Stimulated activated CD8-positive, alpha-beta memory T cell treated with anti-CD3 and anti-CD28 coated beads, Interleukin-4, amount 100 ng/mL, for 4 hours (primary cell): Measurements from ENCODE around the gene PTCRA.
"Not testable (repeated sequence)": the region's sequence is repeated elsewhere in the genome, so short reads cannot be mapped to it uniquely, and the experiment has no call there.

Experiments
- DNase-seq, 2 donors: peaks; one replicate each; pipeline ENCODE4 v3.0.0-alpha.2; 2020; ENCODE audit warnings: low read depth in 2 of 2, low spot score in 1 of 2

Gene PTCRA

DNA sequence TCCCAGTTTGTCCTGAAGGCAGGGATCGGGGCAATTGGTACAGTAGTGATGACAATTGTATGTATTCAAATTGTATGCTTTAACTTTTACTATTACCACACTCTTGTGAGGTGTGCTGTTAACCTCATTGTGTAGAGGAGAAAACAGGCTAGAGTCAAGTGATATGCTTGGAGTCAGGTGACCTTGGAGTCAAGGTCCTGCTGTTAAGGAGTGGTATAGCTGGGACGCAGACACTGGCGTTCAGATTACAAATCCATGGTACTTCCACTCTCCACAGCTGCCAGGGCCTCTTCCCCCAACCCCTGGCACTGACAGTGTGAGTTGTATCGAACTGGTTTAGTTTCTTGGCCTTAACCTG lies 23.9 kb downstream of the PTCRA start:
- DNase-seq: no peak

DNA sequence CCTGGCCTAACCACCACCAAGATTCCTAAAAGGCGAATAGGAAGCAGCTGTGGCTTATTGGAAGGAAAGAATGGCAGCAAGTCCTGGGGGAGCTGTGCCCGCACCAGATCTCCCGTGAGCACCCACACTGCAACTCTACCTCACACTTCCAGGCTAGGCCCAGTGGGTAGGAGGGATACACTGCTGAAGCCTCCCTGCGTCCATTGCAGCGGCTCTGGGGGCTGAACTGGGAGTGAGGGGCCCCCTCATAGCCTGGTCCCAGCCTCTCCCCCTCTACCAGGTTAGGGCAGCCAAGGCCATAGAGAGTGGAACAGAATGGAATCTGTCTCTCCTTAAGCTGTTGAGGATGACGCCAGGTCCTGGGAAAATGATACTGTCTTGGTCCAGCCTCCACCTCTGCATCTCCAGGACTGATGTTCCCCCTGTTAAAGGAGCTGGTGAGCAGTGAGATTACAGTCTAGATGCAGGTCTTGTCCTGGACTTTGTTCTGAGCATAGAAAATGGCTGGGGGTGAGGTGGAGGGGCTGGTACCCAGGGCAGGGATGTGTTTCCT lies 24.7 kb downstream of the PTCRA start:
- DNase-seq: no peak

DNA sequence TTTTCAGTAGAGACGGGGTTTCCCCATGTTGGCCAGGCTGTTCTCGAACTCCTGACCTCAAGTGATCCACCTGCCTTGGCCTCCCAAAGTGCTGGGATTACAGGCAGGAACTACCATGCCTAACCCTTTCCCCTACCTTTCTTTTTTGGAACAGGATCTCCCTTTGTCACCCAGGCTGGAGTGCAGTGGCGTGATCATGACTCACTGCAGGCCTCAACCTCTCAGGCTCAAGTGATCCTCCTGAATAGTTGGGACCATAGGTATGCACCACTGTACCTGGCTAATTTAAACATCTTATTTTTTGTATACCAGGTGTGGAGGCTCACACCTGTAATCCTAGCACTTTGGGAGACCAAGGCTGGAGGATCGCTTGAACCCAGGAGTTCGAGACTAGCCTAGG lies 25.5 kb downstream of the PTCRA start:
- DNase-seq: not testable (repeated sequence)

DNA sequence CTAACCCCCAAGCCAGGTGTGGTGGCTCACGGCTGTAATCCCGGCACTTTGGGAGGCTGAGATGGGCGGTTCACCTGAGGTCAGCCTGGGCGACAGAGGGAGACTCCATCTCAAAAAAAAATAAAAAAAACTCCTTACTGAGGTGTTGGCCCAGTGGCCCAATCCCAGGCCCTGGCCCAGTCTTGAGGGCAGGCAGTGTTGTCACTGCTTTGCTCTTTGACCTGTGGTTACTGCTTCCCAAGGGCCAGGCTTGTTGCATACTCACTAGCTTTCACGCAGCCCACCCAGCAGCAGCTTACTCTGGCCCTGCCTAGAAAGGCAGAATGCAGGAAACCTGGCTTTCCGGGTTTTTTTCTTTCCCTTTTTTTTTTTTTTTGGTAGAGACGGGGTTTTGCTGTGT lies 26.6 kb downstream of the PTCRA start:
- no peak for DNase-seq

DNA sequence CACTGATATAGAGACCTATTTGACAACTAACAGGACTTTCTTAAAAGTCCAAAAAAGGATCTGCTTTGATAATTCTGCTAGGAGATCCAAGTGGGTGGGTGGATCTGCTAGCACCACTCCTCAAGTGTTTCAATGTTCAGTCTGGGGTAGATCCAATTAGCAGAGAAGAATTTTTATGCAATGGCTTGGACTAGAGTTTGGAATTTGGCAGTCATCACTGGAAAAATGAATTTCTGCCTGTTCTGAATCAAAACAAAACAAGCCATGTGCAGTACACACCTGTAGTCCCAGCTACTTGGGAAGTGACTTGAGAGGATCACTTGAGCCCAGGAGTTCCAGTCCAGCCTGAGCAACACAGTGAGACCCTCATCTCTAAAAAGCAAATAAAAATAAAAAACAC lies 32.1 kb downstream of the PTCRA start:
- no peak for DNase-seq

DNA sequence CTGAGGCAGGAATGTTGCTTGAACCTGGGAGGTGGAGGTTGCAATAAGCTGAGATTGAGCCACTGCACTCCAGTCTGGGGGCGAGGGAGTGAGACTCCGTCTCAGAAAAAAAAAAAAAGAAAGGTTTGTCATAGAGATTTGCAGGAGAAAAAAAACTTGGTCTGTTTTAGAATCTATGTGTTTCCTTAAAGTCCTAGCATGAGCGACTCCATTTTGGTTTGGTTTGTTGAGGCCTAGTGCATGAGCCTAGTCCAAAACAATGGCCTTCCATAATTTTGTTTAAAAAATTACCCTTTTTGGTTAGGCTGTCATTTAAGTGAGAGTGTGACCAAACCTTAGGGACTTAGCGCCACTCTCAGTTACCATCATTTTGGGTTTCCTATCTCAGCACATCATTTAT lies 36.5 kb downstream of the PTCRA start:
- no peak for DNase-seq

DNA sequence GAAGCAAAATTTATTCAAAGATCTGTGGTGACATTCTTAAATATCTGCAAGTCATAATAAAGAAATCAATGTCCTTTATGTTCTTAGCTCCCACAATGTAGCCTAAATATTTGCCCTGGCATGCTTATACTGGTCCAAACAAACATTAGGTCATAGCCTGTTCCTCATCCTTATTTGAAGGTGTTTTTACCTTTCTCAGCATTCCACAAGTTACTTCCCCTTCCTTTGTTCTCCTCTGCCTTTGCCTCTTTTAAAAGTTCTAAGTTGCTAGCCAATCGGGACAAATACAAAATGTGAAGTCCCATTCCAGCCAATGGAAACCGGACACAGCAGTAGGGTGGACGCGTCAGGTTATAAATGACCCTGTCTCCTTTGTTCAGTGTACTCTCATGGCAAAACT lies 38.6 kb downstream of the PTCRA start:
- DNase-seq: not testable (repeated sequence)

DNA sequence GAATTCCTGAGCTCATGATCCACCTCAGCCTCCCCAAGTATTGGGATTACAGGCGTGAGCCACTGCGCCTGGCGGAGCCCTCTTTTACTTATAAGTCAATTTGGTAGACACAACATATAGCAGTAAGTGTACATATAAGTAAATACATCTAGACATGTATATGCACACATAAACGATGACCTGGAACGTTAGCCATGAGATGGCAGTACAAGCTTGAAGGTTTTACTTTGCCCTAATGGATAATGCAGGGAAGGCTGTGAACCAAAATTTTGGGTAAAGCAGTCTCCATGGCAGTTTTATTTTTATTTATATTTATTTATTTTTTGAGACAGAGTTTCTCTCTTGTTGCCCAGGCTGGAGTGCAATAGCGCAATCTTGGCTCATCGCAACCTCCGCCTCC lies 42.3 kb downstream of the PTCRA start:
- DNase-seq: no peak

DNA sequence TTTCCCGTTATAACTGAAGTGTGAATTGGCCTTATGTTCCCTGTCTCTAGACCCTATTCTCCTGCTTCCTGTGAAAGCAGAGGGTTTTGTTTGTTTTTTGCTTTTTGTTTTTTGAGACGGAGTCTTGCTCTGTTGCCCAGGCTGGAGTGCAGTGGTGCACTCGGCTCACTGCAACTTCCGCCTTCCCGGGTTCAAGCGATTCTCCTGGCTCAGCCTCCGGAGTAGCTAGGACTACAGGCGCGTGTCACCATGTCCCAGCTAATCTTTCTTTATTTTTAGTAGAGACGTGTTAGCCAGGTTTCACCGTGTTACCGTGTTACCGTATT lies 44.0 kb downstream of the PTCRA start:
- no peak for DNase-seq

DNA sequence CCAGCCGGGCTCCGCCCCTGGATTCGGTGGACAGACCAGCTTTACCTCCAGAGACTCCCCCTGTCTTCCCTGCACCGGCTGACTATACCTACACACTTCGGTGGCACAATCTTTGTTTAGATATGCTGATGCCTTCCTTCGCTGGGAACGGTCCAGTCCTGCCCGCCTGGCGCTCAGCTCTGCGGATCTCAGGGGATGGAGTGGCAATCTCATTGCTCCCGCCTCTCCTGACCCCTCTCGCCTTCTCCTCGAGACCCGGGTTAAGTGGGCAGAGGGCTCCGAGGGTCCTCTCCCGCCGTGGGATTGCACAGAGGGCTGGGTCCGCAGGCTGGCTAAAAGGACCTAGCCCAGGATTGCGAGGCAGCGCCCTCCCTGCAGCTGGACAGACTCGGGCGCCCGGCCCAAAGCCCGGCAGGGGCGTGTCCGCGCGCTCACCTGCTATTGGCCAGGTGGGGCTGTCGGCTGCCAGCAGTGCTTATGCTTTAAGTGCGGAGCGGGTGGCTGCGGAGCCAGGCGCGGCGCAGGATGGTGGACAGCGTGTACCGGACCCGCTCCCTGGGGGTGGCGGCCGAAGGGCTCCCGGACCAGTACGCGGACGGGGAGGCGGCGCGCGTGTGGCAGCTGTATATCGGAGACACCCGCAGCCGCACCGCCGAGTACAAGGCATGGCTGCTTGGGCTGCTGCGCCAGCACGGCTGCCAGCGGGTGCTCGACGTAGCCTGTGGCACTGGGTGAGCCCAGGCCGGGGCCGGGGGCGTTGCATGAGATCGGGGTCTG lies 44.6 kb downstream of the PTCRA start, which contains the start of gene GNMT:
GNMT (plus strand) TSS at position 512 of the 777 bp plus-strand sequence; CDS start at position 526, 14 bp downstream.
- DNase-seq: no peak

DNA sequence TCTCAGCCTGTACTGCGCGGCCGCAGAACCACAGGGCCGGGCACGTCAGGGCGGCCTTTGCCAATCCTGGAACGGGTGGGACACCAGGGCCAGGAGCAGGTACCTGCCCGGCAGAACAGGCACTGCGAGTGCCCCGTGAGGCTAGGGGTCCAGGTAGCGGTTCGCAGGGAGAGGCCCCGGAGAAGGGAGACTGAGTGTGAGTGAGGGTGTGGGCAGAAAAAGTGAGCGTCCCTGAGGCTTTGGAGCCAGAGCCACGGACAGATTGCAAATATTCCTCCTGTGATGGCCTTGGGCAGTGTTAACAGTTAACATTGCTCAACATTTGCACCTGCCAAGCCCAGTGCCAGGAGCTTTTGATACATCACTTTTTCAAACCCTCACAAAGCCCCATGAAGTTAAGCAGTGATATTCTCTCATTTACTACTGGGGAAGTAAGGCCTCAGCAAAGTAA lies 45.2 kb downstream of the PTCRA start:
- no peak for DNase-seq

DNA sequence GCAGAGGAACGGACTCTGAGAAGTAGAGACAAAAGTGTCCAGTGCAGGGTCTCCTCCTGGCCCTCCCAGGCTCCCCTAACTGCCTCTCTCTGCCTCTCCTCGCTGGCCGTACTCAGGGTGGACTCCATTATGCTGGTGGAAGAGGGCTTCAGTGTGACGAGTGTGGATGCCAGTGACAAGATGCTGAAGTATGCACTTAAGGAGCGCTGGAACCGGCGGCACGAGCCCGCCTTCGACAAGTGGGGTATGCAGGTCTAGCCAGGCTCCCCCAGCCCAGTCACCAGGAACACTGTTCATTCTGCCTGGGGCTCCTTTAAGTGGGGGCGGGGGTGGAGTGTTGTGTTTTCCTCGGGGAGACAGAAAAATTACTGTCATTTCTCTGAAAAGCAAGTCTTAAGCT lies 46.2 kb downstream of the PTCRA start:
- DNase-seq: no peak

DNA sequence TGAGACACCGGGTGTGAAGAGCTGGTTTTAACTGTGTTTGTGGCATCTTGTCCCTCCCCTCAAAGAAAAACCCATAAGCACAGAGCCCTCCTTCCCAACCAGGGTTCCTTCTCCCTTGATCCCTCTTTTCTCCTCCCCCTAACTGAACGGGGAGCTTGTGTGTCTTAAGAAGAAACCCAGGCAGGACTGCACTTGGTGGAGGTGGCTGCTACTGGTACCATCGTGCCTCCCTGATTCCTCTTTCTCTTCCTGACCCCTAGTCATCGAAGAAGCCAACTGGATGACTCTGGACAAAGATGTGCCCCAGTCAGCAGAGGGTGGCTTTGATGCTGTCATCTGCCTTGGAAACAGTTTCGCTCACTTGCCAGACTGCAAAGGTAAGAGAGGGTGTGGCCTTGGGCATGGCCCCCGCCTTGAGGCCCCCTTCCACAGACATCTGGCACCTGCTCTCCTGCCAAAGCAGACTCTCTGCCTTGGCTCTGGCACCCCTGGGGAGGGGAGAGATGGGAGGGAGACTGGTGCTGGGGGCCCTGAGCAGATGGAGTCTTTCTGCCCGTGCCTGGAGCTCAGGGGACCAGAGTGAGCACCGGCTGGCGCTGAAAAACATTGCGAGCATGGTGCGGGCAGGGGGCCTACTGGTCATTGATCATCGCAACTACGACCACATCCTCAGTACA lies 46.8 kb downstream of the PTCRA start:
- DNase-seq: no peak

DNA sequence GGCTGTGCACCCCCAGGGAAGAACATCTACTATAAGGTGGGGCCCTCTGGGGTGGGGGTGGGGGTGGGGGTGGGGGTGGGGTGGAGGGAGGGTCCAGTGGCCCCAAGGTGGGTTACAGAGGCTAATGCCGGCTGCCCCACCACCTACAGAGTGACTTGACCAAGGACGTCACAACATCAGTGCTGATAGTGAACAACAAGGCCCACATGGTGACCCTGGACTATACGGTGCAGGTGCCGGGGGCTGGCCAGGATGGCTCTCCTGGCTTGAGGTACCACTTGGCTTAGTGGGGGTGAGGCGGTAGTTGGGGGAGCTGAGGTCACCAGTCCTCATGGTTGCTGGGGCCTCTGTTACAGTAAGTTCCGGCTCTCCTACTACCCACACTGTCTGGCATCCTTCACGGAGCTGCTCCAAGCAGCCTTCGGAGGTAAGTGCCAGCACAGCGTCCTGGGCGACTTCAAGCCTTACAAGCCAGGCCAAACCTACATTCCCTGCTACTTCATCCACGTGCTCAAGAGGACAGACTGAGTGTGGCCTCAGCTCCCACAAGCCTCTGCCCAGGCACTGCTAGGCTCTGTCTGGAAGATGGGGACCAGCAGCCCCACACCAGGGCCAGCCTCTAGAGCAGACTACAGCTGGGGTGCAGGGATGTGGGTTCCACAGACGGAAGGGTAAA lies 47.5 kb downstream of the PTCRA start:
- no peak for DNase-seq

DNA sequence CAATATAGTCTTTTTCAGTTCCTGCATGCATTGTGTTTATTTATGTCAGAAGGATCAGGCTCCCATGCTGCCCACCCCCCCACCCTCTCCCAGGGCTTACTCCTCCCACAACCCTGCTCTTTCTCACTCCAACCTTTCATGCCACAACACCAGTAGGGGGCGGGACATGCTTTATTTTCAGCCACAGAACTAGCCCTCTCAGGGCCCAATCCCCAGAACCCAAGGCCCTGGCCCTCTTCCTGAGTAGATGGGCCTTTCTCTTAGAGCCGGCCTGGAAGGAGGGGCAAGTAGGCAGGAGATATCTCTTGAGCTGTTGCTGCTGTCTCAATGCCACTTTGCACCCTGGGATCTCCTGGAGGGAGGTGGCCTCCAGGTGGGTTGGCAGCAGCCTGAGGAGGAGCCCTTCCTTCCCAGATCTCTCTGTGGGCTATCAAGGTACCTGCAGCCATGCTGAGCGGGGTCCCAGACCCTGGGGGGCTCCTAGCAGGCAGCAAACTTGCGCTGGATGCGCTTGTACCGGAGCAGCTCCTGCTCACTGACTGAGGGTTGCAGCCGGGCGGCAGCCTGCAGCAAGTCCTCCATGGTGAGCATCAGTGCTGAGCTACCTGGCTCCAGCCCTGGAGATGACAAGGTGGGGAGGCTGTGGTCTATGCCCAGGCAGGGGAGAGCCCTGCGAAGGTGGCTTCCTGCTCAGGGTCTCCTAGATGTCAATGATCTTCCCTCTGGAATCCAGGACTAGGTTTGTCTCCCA lies 48.2 kb downstream of the PTCRA start:
- DNase-seq: no peak

DNA sequence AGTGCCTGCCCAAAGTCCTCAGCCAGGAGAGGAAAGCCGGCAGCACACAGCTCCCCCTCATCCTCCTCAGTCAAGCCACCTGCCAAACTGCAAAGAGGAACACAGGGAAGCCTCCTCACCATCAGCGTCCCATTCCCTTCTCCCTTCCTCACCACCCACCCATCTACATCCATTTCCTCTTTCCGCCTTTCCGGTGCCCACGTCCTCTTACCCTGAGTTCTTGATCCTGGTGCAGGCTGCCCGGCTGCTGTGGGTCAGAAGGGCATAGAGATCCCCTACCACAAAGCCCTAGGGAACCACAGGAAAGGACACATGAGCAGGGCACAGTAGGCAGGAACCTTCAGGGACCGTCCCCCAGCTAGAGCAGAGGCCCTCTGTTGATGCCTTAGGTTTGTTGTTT lies 50.7 kb downstream of the PTCRA start:
- DNase-seq: no peak

DNA sequence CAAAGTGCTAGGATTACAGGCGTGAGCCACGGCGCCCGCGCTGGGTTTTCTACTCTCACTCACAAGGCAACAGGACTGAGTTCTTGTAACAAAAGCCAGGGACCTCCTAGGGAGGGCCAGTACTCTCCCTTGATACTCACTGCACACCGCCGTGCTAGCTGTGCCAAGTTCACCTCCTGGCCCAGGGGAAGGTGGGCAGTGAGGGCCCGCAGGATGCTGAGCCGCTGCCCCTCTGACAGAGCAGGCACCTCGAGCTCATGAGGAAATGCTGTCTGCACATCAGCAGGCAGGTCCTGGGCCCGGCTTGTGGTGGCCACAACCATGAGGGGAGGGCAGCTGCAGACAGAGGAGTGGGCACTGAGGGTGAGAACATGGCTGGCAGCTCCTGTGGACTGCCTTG lies 51.4 kb downstream of the PTCRA start:
- no peak for DNase-seq

DNA sequence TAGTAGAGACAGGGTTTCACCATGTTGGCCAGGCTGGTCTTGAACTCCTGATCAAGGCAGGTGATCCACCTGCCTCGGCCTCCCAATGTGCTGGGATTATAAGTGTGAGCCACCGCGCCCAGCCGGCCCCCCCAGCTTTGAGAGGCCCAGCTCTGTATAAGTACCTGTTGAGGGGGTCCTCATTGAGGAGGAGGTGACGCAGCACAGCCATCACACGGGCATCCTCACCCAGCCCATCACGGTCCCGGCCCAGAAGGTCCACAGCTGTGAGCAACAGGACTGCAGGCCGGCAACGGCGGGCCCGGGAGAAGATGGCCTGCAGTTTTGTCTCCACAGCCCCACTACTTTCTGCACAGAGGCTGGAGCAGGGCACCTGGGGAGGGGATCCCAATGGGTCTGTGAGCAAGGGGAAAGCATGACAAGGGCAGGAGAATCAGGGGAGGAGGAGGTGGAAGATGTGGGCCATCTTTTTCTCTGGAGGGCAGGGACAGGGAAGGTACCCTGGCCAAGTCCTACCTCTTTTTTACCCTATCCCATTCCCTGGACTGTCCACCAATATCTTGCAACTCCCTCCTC lies 52.4 kb downstream of the PTCRA start:
- DNase-seq: no peak

DNA sequence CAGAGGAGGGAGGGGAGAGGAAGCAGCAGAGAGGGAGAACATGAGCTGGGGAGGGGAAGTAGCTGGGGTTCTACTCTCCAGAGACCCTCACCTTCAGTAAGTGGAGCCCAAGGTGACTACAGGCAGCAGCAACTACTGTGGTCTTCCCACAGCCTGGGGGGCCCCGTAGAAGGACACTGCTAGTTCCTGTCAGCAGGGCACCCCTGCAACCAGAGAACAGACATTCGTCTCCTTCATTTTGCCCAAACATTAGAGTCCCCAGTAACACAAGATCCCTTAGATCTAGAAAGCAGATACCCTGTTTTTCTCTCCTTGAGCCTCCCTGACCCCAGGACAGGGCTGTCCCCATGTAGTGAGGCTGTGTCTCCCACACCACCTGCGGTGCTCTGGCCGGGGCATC lies 52.9 kb downstream of the PTCRA start:
- no peak for DNase-seq

DNA sequence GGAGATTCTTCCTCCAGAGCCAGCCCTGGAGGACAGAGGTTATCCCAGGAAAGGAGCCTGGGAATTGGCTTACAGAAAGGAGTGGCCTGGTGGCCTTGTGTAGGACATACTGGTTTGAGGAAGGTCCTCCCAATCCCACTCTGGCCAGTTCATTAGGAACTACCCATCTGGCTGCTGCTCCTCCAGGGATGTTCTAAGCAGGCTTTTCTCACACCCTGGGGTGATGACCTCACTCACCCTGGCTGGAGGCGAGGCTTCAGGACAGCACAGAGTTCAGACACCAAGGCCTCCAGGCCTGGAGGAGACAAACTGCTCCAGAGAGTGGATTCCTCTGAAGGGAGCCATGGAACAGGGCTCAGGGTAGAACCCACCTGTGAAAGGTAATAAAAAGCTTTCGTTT lies 53.6 kb downstream of the PTCRA start:
- DNase-seq: no peak

DNA sequence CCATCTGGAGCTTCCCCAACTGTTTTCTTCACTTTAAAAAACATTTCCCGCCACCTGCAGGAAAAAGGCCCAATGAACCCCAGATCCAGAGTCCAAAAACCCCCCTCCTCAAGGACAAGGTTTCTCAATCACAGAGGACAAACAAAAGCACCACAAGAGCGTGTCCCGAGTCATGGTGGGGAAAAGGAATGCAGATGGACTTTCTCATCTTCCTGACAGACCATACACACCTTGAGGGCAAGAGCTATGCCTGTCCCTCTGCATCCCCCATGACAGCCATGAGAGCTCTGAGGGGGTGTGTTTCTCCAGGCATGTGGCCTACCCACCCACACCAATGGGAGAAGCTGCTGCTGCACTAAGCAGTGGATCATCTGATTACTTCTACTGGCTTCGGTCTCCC lies 54.1 kb downstream of the PTCRA start:
- no peak for DNase-seq
